A673 (cell line): ENCODE results near the gene PHLPP2.

Experiments
- CTCF ChIP-seq: fragments of 300-800, 200-600 bp; sonication (generic); conservative IDR thresholded peaks from 2 replicates; pipeline ENCODE4 v1.5.1; 2017; ENCODE audit warnings: low read depth, mild to moderate bottlenecking, antibody characterized with exemption, low read length, moderate library complexity, mixed read lengths
- EZH2 ChIP-seq: fragments of 200-600 bp; sonication (generic); IDR thresholded peaks from 2 replicates; pipeline ENCODE4 v1.6.1; 2017; ENCODE audit warnings: borderline replicate concordance, low read depth, mild to moderate bottlenecking, mixed read lengths, antibody characterized with exemption, low read length; ENCODE audit not compliant: poor library complexity, severe bottlenecking

- no peak for TF ChIP-seq EZH2
- no peak for TF ChIP-seq CTCF
Measured at GRCh38 chr16:71700831-71701230, 23.7 kb downstream of the PHLPP2 start.
